DMS 273 treated with DMSO at 0.1 percent for 48 hours (cell line): ENCODE data around the gene PRKAR2B.

Experiments
- DNase-seq: peaks from one replicate; lab custom pipeline; 2025; lab: John Stamatoyannopoulos, UW

The PRKAR2B gene

GRCh38 chr7:107158028-107158427 is 113.5 kb downstream of the PRKAR2B start:
- no peak for DNase-seq

GRCh38 chr7:107160389-107160788 is 115.9 kb downstream of the PRKAR2B start:
- DNase-seq, result no peak

- no peak for DNase-seq
Measured at GRCh38 chr7:107161415-107161814, 116.9 kb downstream of the PRKAR2B start.

- no peak for DNase-seq
Measured at GRCh38 chr7:107162475-107162874, 118.0 kb downstream of the PRKAR2B start.

- DNase-seq, result no peak
Measured at GRCh38 chr7:107164092-107164491, 119.6 kb downstream of the PRKAR2B start.

GRCh38 chr7:107165341-107165740 is 120.8 kb downstream of the PRKAR2B start:
- DNase-seq, result no peak

GRCh38 chr7:107166736-107167426 is 122.4 kb downstream of the PRKAR2B start:
- DNase-seq, result no peak

- DNase-seq, result peak; percentile 88
Measured at GRCh38 chr7:107167483-107168232, 123.2 kb downstream of the PRKAR2B start.

GRCh38 chr7:107168233-107169119 is 124.0 kb downstream of the PRKAR2B start, which contains the start of gene HBP1:
HBP1 (plus strand) TSS chr7:107169003; CDS start chr7:107179894, 10,891 bp downstream.
- peak; percentile 100 for DNase-seq

GRCh38 chr7:107169120-107170050 is 124.9 kb downstream of the PRKAR2B start:
- DNase-seq, result peak; percentile 90

GRCh38 chr7:107170051-107170915 is 125.8 kb downstream of the PRKAR2B start:
- DNase-seq, result no peak

- DNase-seq, result no peak
Measured at GRCh38 chr7:107171496-107171895, 127.0 kb downstream of the PRKAR2B start.

GRCh38 chr7:107172276-107173032 is 127.9 kb downstream of the PRKAR2B start:
- DNase-seq, result no peak

- DNase-seq, result no peak
Measured at GRCh38 chr7:107173191-107173590, 128.7 kb downstream of the PRKAR2B start.

GRCh38 chr7:107173691-107174406 is 129.3 kb downstream of the PRKAR2B start:
- DNase-seq, result no peak

GRCh38 chr7:107179326-107180164 is 135.0 kb downstream of the PRKAR2B start:
- DNase-seq, result no peak

GRCh38 chr7:107180378-107180777 is 135.9 kb downstream of the PRKAR2B start:
- peak; percentile 23 for DNase-seq

GRCh38 chr7:107181172-107181571 is 136.7 kb downstream of the PRKAR2B start:
- no peak for DNase-seq
